8988T (cell line): ENCODE measurements around the gene TP73.
"Not testable (repeated sequence)": the region's sequence is repeated elsewhere in the genome, so short reads cannot be mapped to it uniquely, and the experiment has no call there.

Experiments used
- DNase-seq: peaks from one replicate; pipeline ENCODE4 v3.0.0; 2011

The TP73 gene

DNA sequence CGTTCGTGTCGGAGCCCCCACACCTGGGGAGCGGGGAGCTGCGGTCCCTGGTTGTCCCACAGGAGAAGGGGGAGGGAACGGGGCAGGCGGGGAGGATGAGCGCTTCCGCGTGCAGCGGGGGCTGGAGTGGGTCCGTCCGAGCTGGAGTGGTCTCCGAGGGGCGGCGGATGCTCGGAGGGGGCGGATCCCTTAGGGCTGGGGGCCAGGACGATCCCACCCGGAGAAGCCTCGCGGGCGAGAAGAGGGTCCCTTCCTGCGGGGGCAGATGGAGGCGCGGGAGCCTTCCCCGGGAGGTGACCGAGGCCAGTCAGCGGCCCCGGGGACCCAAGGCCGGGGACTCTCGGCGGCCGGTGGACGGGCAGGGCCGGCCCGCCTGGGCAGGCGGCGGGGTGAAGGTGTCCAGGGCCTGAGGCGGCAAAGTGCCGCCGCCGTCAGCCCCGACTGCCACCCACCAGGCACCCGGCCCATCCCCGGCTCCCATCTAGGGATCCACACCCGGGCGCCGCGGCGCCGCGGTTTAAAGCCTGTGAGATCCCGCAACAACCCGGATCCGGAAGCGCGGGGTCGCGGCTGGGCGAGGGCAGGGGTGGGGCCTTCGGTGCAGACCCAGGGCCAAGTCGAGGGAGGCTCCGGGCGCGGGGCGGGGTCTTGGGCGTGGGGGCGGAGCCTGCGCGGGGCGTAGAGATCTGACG, 94.7 kb downstream of the TP73 start:
- peak; percentile 91 for DNase-seq

DNA sequence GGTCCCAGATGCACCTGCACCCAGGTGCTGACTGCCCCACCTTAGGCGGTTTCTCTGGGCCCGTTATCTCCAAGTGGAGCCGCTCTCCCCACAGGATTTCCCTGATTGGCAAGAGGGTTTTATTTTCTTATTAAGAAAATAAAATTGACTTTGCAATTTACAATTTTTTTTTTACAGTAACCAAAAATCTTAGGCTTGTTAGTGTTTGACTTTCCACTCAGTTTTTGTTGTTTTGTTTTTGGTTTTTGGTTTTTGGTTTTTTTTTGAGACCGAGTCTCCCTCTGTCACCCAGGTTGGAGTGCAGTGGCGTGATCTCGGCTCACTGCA, 95.2 kb downstream of the TP73 start:
- no peak for DNase-seq

DNA sequence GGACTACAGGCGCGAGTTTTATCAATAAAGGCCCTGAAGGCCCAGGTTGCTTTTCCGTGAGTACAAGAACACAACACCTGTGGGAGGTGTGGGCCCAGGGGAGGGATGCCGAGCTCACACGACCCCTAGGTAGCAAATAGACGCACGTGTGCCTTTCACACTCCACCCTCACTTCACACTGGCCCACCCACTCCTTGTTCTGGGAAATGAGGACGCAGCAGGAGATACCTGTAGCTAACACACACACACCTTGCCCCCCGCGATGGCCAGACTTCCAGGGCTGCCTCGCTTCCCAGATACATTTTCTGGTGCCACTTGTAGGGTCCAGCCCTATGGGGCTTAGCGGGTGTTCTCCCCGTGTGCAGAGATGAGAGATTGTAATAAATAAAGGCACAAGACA, 95.6 kb downstream of the TP73 start:
- no peak for DNase-seq

DNA sequence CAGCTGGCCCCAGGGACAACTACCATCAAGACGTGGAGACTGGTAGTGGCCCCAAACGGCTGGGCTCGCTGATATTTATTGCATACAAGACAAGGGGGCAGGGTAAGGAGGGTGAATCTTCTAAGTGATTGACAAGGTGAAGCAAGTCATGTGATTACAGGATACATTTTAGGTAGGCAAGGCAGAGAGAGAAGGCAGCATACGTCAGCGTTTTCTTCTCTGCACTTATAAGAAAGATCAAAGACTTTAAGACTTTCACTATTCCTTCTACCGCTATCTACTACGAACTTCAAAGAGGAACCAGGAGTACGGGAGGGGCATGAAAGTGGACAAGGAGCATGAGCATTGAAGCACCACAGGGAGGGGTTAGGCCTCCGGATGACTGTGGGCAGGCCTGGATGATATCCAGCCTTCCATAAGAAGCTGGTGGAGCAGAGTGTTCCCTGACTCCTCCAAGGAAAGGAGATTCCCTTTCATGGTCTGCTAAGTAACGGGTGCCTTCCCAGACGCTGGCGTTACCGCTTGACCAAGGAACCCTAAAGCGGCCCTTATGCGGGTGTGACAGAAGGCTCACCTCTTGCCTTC, 96.1 kb downstream of the TP73 start:
- not testable (repeated sequence) for DNase-seq

DNA sequence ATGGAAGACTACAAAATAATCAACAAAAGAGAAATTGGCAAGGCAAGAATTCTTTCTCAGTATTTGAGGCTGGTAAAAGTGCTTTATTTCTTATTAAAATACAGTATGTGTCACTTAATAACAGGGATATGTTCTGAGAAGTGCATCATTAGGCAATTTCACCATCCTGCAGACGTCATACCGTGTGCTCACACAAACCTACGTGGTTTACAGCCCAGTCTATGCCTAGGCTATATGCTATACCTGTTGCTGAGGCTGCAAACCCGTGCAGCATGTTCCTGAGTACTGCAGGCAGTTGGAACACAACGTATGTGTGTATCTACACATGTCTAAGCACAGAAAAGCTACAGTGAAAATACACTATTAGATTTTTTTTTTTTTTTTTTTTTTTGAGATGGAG, 97.2 kb downstream of the TP73 start:
- DNase-seq = no peak

DNA sequence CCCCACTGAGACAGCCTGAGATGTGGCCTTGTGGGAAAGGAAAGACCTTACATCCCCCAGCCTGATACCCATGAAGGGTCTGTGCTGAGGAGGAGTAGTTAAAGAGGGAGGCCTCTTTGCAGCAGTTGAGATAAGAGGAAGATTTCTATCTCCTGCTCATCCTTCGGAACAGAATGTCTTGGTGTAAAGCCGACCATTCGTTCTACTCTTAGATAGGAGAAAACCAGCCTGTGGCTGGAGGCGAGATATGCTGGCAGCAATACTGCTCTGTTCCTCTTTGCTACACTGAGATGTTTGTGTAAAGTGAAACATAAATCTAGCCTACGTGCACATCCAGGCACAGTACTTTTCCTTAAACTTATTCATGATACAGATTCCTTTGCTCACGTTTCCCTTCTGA, 98.4 kb downstream of the TP73 start:
- DNase-seq = no peak

DNA sequence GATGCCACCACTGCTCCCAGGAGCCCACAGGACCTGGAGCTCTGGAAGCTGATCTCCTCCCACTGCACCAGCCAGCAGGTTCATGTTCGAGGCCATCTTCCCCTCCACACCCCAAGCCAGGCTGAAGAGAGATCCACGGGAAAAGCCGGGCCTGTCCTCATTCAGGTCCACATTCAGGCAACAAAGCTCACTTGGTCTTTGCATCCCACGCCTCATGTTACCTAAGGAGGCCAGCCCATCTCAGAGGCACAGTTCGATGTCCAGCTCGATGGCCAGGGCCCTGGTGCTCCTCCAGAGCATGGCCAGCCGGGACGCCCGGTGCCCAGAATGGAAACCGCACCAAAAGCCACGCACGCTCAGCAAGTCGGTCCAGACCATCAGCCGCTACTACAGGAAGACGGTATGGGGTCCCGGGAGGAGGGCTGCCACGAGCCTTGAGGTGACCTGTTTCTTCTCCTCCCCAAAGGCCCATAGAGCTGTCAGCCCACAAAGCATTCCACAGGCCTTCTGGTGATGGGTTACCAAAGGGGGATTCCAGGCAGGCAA, 100.2 kb downstream of the TP73 start, which contains the start of gene CCDC27:
CCDC27 (plus strand) TSS at position 51 of the 546 bp plus-strand sequence; CDS start at position 83, 32 bp downstream.
- DNase-seq = no peak

DNA sequence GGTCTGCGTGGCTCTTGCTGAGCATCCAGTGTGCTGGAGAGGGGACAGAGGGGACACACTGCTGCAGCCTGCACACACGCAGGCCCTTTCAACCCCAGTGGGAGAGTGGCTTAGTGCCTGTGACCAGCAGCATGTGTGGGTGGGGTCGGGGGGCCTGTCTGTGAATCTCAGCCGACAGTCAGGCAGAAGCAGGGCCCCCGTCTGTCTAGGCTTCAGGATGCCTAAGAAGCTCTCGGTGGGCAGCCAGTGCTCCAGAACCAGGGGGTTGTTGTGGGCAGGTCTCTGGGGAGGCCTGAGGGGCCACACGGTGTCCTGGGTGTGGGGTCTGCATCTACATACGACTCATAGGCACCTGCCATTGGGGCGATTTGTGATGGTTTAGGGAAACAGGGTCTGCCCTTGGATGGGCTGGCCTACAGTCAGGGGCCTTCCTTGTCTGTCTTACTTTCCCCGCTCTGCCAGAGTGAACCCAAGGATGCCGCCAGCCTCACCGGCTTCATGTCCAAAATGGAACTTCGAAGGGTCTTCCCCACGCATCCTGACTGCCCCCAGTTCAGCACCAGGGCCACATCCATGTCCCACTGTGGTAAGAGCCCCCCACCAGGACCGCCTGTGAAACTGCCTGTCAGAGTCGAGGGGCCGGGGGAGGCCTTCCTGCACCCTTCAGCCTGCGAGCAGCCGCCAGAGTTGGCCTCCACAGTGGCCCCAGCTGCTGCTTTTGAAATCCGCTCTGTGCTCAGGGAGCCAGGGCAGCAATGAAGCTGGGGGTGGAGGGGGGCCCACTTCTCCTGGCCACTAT, 101.5 kb downstream of the TP73 start:
- DNase-seq = no peak

DNA sequence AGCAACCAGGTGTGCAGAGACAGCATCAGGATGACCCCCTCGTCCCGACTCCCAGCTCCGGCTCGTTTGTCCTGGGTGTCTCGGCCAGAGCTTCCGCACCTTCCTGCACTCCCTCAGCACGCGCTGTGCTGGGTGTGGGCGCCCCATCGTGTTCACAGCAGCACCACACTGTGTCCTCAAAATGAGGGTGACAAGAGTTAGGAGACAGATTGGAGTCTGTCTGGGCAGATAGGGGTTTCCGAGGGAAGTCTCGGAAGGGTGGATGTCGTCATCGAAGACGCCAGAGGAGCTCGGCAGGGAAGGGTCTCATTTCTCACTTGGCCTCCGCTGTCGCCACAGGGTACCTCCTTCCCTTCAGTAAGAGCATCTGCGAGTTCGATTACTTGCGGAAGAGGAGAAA, 104.1 kb downstream of the TP73 start:
- DNase-seq = no peak

DNA sequence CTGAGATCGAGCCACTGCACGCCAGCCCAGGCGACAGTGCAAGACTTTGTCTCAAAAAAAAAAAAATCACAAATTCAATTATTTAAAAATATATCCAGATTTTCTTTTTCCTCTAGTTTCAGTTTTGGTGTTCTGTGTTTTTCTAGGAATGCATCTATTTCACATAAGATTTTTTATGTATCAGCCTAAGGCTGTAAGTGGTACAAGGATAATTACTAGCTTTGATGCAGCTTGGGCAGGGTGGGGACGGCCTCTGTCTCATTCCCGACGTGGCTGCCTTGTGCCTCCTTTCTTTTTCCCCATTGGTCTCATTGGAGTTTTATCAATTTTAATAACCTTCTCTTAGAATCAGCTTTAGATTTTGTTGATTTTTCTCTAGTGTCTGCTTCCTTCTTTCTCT, 106.8 kb downstream of the TP73 start:
- no peak for DNase-seq

DNA sequence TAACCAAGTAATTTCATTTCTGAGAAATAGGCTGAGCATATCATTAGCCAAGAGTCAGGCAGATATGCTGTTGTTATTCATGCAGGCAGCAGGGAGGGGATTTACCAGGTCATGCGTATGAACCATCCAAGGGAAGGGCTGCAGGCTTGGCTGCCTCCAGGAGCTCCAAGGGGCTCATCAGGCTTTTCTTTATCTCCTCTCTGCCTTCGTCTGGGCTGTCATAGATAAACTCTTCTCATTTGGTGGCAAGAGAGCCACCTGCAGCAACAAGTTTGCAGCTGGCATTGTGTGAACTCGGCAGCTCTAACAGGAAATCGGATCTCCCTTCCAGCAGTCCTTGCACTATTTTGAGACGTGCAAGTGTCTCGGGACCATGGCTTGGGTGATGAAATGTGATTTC, 107.5 kb downstream of the TP73 start:
- DNase-seq = no peak

DNA sequence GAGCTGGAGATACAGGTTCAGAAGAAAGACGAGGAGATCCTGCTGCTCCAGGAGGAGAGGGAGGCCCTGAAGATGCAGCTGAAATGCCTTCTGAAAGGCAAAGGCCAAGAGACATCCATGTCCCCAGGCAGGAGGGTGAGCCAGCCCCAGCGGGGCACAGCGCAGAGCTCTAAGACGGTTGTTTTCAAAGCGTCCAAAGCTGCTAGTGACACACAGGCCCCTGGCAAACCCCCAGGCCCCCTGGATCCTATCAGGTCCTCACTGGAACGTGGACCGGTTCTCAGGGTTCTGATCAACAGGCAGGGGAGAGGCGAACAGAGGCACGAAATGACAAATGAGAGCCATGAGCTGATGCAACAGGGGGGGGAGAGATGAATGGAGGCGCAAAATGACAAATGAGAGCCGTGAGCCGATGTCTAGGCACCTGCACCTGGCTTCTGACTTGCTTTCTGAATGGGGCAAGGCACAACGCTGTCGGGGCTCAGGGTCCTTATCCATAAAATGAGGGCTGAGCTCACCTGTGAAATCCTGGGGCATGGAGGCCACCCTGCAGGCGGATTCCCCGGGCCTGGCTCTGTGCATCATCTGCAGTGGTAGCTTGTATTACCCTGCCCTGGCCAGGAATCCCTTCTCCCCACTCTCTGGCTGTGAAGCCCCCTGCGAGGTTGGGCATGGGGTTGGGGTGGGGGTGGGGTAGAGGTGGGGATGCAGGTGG, 109.1 kb downstream of the TP73 start:
- DNase-seq = no peak

DNA sequence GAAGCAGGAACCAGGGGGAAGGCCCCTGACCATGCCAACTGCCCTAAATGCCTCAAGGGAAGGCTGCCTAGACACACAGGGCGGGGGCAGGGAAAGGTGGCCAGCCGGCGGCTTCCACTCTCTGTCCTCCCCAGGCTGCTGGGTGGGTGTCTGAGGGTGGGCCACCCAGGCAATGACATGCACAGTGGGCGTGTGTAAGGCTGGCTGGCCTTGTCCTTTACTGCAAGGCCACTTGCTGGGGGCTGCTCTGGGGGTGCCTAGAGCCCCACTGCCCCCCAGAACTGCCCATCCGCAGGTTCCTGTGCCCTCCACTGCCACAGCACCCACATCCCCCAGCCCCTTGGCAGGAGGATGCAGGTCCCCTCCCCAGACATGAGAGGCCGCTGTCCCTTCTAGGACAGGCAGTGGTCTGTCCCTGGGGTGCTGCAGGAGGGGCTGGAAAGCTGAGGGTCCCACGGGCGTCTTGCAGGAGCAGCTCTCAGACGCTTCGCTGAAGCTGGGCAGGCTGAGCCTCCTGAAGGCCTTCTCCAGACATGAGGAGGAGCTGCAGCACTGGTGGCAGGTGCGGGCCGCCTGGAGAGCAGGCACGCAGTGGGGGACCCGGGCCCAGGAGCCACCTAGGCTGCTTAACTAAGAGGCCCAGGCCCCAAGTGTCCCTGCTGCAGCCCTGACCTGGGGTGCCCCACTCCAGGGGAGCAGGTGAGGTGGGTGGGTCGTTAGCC, 110.0 kb downstream of the TP73 start:
- no peak for DNase-seq

DNA sequence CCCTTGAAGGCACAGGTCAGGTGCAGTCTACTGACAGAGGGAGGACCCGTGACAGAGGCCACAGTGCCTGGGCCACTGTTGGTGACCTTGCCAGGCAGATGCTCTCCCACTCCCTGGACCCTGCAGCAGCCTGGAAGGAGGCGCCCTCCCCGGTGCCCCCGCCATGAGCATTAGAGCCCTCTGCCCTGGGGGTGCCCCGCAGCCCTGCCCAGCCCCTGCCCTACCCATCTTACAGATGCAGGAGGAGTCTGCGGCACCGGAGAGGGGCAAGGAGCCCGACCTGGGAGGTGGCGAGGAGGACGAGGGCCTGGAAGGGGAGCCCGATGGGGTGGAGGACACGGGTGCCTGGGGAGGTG, 110.5 kb downstream of the TP73 start:
- no peak for DNase-seq

DNA sequence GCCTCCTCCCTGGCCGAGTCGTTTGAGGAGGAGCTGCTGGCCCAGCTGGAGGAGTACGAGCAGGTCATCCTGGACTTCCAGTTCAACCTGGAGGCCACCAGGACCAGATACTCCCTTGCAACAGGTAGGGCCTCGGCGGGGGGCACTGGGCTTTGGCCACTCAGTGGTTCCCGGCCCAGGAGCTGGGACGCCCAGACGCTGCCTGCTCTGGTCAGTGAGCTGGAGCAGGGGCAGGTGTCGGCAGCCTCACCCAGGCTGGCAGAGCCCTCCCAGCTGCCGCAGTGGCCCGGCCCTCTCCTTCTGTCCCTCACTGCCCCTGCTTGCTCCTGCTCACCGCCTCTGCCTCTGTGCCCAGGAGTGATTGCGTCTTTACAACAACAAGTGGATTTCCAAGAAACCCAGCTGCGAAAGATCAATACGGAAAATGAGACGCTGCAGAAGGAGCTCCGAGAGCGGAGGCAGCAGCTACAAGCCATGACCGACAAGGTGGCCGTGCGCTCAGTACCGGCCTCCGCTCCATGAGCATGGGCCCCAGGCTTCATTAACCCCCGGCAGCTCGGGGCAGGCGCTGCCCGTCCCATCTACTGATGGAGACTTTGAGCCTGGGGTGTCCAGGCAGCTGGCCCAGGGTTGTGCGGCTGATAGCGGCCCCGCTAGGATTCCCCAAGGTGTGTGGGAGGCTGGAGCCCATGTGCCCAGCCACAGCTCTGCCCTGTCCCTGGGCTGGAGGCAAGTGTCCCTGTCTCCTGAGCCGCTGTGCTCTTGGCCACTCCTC, 111.2 kb downstream of the TP73 start:
- no peak for DNase-seq

DNA sequence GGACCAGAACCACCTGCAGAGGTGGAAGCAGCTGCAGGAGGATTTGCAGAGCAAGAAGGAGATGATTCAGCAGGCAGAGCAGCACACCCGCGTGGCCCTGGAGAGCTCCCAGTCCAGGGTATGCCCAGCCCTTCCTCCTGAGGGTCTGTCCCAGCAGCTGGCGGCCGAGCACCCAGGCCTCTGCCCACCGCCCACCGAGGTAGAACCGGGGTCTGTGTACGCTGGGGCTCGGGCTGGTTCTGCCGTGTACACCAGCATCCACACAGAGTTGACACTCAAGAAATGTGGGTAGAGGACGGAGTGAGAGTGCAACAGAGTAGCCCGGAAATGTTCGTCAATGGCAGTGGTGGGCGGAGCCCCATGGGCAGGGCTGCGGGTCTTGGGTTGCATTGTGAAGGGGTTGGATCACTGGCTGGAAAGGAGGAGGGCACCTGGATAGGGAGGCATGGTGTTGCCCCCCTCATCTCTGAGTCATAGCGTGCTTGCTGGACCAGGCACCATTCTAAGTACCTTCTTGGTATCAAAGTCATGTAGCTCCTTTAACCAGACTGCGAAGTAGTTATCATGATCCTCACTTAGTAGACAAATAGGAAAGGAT, 115.1 kb downstream of the TP73 start:
- no peak for DNase-seq

DNA sequence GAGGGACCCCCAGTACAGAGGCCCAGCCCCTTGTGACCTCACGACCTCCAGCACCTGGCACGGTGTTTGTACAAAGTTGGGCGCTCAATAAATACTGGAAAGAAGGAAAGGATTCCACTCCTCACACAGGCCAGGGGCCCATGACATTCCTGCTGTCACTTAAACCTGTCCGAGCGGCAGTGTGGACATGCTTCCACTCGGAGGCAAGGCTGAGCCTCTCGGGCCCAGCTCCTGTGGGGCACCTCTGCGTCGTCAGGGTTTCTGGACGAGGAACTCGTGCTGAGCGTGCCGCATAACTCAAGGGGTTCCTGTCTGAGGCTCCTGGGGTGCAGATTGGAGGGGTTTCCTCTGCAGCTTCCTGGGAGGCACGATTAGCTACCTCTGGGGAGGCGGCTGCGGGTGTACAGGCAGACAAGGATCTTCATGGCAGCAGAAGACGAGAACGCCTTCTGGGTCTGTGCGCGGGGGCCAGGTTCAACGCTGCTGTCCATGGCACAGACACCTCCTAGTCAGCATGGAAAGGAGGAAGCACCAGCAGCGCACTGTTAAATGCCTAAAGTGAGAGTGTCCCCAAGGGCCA, 116.6 kb downstream of the TP73 start:
- no peak for DNase-seq

DNA sequence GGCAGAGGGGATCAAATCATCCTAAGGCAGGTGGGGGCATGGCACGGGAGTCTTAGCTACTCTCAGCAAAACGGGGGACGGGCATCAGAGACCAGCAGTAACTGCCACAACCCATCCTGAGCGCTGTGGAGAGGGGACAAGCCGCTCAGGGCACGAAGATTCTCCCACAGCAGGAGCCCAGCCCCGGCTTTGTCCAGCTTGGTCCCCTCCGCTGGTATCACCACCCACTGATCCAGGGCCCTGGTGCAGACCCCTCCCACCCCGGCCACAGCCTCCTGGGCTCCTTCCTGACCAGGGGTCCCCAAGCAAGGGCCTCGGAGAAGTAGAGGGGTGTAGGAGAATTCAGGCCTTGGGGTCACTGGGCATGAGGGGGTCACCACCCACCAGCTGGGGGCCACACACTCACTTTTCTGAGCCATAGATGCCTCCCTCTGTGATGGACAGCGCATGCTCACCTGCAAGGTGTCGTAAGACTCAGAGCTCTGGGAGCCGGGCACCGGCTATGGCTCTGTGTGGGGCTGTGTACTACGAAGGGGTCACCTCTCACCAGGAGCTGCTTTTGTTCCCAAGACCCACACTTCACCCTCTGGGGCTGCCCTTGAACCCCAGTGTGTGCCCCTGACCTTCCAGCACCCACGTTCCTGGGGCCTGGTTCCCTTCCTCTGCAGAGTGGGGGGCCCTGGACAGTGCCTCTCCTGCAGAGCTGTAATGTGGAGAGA, 117.9 kb downstream of the TP73 start:
- DNase-seq = no peak

DNA sequence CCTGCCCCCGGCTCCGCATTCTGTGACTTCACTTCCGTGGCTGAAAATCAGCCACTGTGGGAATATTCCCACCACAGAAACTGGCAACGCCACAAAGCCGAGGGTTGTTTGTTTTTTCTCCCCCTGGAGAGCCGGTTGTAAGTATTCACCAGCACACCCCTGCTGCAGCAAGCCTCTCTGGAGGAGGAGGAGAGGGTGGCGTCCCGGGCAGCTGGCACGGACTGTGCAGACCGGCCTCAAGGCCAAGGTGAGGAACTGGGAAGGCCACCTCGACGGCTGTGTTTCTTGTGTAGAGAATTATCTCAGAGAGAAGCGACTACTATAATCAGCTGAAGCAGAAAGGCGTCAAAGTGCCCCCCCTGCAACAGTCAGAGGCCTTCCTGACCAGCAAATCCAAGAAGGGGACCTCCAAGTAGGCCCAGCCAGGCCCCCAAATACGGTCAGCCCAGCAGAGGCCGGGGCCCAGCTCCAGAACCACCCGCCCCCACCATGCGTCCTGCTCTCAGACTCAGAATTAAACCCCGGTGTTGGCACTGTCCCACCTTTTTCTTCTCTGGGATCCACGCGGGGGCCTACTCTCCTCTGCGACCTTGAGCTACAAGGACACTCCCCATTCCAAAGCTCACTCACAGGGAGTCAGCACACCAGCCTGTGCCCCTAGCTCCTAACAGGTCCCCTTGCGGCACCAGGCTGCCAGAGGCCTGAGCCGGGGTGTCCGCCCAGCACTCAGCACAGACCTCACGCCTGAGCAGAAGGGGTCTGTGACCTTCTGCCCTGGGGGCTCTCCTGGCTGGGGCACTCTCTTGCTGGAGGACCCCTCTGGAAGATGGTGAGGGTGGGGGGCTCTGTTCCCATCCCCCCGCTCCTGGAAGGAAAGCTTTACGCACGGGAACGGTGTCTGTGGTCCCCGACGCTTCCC, 119.1 kb downstream of the TP73 start:
- no peak for DNase-seq
